Thyroid gland (tissue), 4 donors: Measurements from ENCODE around the gene RPUSD4.

Source experiments
- CTCF ChIP-seq, 6 experiments: fragments of 200-600 bp in 3 of 6; fragments of 450-650 bp in 3 of 6; sonication (generic) in 3 of 6; IDR thresholded peaks; one replicate each; pipeline ENCODE4 v1.5.1; 2016 to 2019; ENCODE audit warnings: antibody characterized with exemption in 6 of 6, mild to moderate bottlenecking in 2 of 6, inconsistent platforms in 1 of 6, moderate library complexity in 1 of 6
- POLR2A ChIP-seq, 2 donors: fragments of 450-650 bp; IDR thresholded peaks; one replicate each; pipeline ENCODE4 v1.6.1; 2017; ENCODE audit warnings: antibody characterized with exemption in 2 of 2, mild to moderate bottlenecking in 2 of 2, moderate library complexity in 1 of 2

- TF ChIP-seq CTCF (IDR thresholded peaks at IDR 0.05): no peak
- TF ChIP-seq POLR2A (IDR thresholded peaks at IDR 0.05): no peak
Observed at GRCh38 chr11:126202646-126203359, 8.6 kb downstream of the RPUSD4 start.
